ENCODE data around the gene NXPH3.
"Not testable (repeated sequence)": the region's sequence is repeated elsewhere in the genome, so short reads cannot be mapped to it uniquely, and the experiment has no call there.

Gene NXPH3

GRCh38 chr17:49575679-49576087 lies at the start of gene NXPH3:
Gene NXPH3, plus strand, starts transcription at chr17:49575871. Its CDS starts 349 bp downstream, at chr17:49576220.
- no peak for FAIRE-seq

- no peak for FAIRE-seq
Measured at GRCh38 chr17:49527927-49528651, 47.6 kb upstream of the NXPH3 start.

GRCh38 chr17:49528966-49529365 lies 46.7 kb upstream of the NXPH3 start:
- FAIRE-seq, result no peak

- no peak for FAIRE-seq
Measured at GRCh38 chr17:49530118-49530517, 45.6 kb upstream of the NXPH3 start.

GRCh38 chr17:49543860-49544259 lies 31.8 kb upstream of the NXPH3 start:
- no peak for FAIRE-seq

- FAIRE-seq, result no peak
Measured at GRCh38 chr17:49545007-49545660, 30.5 kb upstream of the NXPH3 start.

- FAIRE-seq, result no peak
Measured at GRCh38 chr17:49545806-49546545, 29.7 kb upstream of the NXPH3 start.

- FAIRE-seq, result no peak
Measured at GRCh38 chr17:49546546-49547535, 28.8 kb upstream of the NXPH3 start.

- FAIRE-seq, result no peak
Measured at GRCh38 chr17:49547566-49547965, 28.1 kb upstream of the NXPH3 start.

GRCh38 chr17:49548051-49548505 lies 27.6 kb upstream of the NXPH3 start:
- FAIRE-seq, result no peak

- no peak for FAIRE-seq
Measured at GRCh38 chr17:49548506-49549310, 27.0 kb upstream of the NXPH3 start.

GRCh38 chr17:49549311-49549605 lies 26.4 kb upstream of the NXPH3 start:
- no peak for FAIRE-seq

- no peak for FAIRE-seq
Measured at GRCh38 chr17:49549691-49550678, 25.7 kb upstream of the NXPH3 start.

GRCh38 chr17:49550764-49551163 lies 24.9 kb upstream of the NXPH3 start:
- FAIRE-seq, result not testable (repeated sequence)

- no peak for FAIRE-seq
Measured at GRCh38 chr17:49551221-49552069, 24.2 kb upstream of the NXPH3 start.

GRCh38 chr17:49552070-49552751 lies 23.5 kb upstream of the NXPH3 start:
- no peak for FAIRE-seq

GRCh38 chr17:49553676-49554335 lies 21.9 kb upstream of the NXPH3 start:
- FAIRE-seq, result no peak

Measured in TTC549 (cell line).